H1 (cell line): Measurements from ENCODE around the gene GFRAL. TPM values are rescaled to one million over a fixed set of nuclear protein-coding genes. Genes with fewer than 3 reads are reported as not detected.
"Not testable (repeated sequence)": the region's sequence is repeated elsewhere in the genome, so short reads cannot be mapped to it uniquely, and the experiment has no call there.

ENCODE experiments used
- CTCF ChIA-PET: fragments of 300-600 bp; sonication (Branson Sonifier 250); formaldehyde crosslinking; loops from one replicate; lab custom pipeline; 2021; ENCODE audit not compliant: partially characterized antibody; lab: Charles Lee
- POLR2A ChIA-PET: fragments of 300-600 bp; sonication (Branson Sonifier 250); formaldehyde crosslinking; loops from one replicate; lab custom pipeline; 2021; ENCODE audit warnings: inconsistent platforms; ENCODE audit not compliant: partially characterized antibody; lab: Charles Lee
- DNase-seq, 2 experiments: peaks; one replicate each; pipeline versions ENCODE4 v3.0.0 to v3.0.0-alpha.2; 2010 to 2022; ENCODE audit warnings: low spot score in 2 of 2, low read depth in 1 of 2, mixed read lengths in 1 of 2
- FAIRE-seq: peaks from 2 replicates; lab custom pipeline; 2011; peaks lifted over from hg19 to GRCh38; lab: Jason Lieb, UNC
- H2AFZ ChIP-seq: 2 replicates; pipeline ENCODE4 v1.8.1; 2012; ENCODE audit warnings: low read length, inconsistent platforms
- H2AK5ac ChIP-seq: 2 replicates; pipeline ENCODE4 v1.6.1; 2013; ENCODE audit warnings: low read depth, low read length
- H2BK120ac ChIP-seq: replicated peaks from 2 replicates; pipeline ENCODE3; 2013; ENCODE audit warnings: low read depth, low read length, inconsistent platforms
- H2BK12ac ChIP-seq: 2 replicates; pipeline ENCODE4 v1.6.1; 2013; ENCODE audit warnings: low read depth, low read length
- H2BK15ac ChIP-seq: 2 replicates; pipeline ENCODE4 v1.6.1; 2013; ENCODE audit warnings: low read length
- H2BK20ac ChIP-seq: 2 replicates; pipeline ENCODE4 v1.6.1; 2013; ENCODE audit warnings: low read length
- H2BK5ac ChIP-seq: 2 replicates; pipeline ENCODE4 v1.6.1; 2013; ENCODE audit warnings: low read depth, low read length
- H3K14ac ChIP-seq: 2 replicates; pipeline ENCODE4 v1.6.1; 2013; ENCODE audit warnings: inconsistent platforms; ENCODE audit not compliant: insufficient read length
- H3K18ac ChIP-seq: 2 replicates; pipeline ENCODE4 v1.6.1; 2013; ENCODE audit warnings: low read length; ENCODE audit errors: extremely low read depth
- H3K23ac ChIP-seq: 2 replicates; pipeline ENCODE4 v1.6.1; 2013; ENCODE audit warnings: inconsistent platforms; ENCODE audit not compliant: insufficient read length
- H3K23me2 ChIP-seq: 2 replicates; pipeline ENCODE4 v1.6.1; 2013; ENCODE audit warnings: low read depth, low read length
- H3K27ac ChIP-seq: 2 replicates; pipeline ENCODE4 v1.6.1; 2011; ENCODE audit warnings: low read depth, low read length, inconsistent platforms
- H3K27me3 ChIP-seq, 4 experiments: replicated peaks in 1 of 4; 1 replicate in 1 of 4; 2 replicates in 3 of 4; pipeline versions ENCODE4 v1.6.1 to v1.8.1; 2011 to 2013; ENCODE audit warnings: low read length in 3 of 4, mild to moderate bottlenecking in 3 of 4, inconsistent platforms in 2 of 4, mixed read lengths in 2 of 4, moderate library complexity in 1 of 4; ENCODE audit not compliant: control insufficient read depth in 3 of 4, insufficient read depth in 3 of 4; ENCODE audit errors: extremely low read depth in 1 of 4
- H3K36me3 ChIP-seq, 4 experiments: 2 replicates each; pipeline versions ENCODE4 v1.6.1 to v1.8.1; 2011 to 2013; ENCODE audit warnings: mild to moderate bottlenecking in 4 of 4, low read length in 3 of 4, moderate library complexity in 2 of 4, control low read depth in 1 of 4, inconsistent platforms in 1 of 4; ENCODE audit not compliant: insufficient read depth in 4 of 4, control insufficient read depth in 2 of 4
- H3K4ac ChIP-seq: replicated peaks from 2 replicates; pipeline ENCODE3; 2013; ENCODE audit warnings: low read length, low read depth, mixed read lengths, inconsistent platforms; ENCODE audit not compliant: insufficient read length
- H3K4me1 ChIP-seq, 4 experiments: replicated peaks in 1 of 4; 1 replicate in 1 of 4; 2 replicates in 3 of 4; pipeline versions ENCODE4 v1.6.1 to v1.8.1; 2011 to 2013; ENCODE audit warnings: low read length in 3 of 4, inconsistent platforms in 2 of 4, mixed read lengths in 1 of 4; ENCODE audit not compliant: insufficient read depth in 4 of 4, control insufficient read depth in 3 of 4
- H3K4me2 ChIP-seq, 2 experiments: 2 replicates each; pipeline versions ENCODE4 v1.6.1 to v1.8.1; 2011 to 2013; ENCODE audit warnings: low read depth in 2 of 2, low read length in 2 of 2, control low read depth in 1 of 2, inconsistent platforms in 1 of 2, mild to moderate bottlenecking in 1 of 2; ENCODE audit not compliant: insufficient read depth in 1 of 2
- H3K4me3 ChIP-seq, 4 experiments: fragments of 200-600, 300-600 bp in 1 of 4; sonication (generic), shearing (Covaris generic), sonication (Bioruptor Twin) in 1 of 4; 2 replicates each; pipeline versions ENCODE4 v1.5.1 to v1.8.1; 2011 to 2016; ENCODE audit warnings: low read length in 4 of 4, low read depth in 3 of 4, control low read depth in 2 of 4, inconsistent platforms in 2 of 4, mild to moderate bottlenecking in 2 of 4, mixed read lengths in 1 of 4, moderate library complexity in 1 of 4; ENCODE audit not compliant: insufficient read depth in 2 of 4; ENCODE audit errors: extremely low read depth in 1 of 4
- H3K56ac ChIP-seq: replicated peaks from 2 replicates; pipeline ENCODE3; 2013; ENCODE audit warnings: low read depth, mild to moderate bottlenecking, mixed read lengths, low read length, inconsistent platforms; ENCODE audit not compliant: insufficient read length
- H3K79me1 ChIP-seq: 2 replicates; pipeline ENCODE4 v1.6.1; 2013; ENCODE audit warnings: low read depth, low read length, control low read depth
- H3K79me2 ChIP-seq, 2 experiments: 2 replicates each; pipeline versions ENCODE4 v1.6.1 to v1.8.1; 2012 to 2013; ENCODE audit warnings: low read length in 2 of 2, mild to moderate bottlenecking in 2 of 2, inconsistent platforms in 1 of 2; ENCODE audit not compliant: insufficient read depth in 2 of 2, control insufficient read depth in 1 of 2
- H3K9ac ChIP-seq, 4 experiments: replicated peaks in 1 of 4; 1 replicate in 1 of 4; 2 replicates in 3 of 4; pipeline versions ENCODE4 v1.6.1 to v1.8.1; 2011 to 2013; ENCODE audit warnings: low read depth in 3 of 4, low read length in 3 of 4, control low read depth in 2 of 4, mild to moderate bottlenecking in 2 of 4, moderate library complexity in 2 of 4, inconsistent platforms in 1 of 4; ENCODE audit errors: extremely low read depth in 1 of 4
- H3K9me3 ChIP-seq, 2 experiments: 2 replicates each; pipeline versions ENCODE4 v1.6.1 to v1.8.1; 2012 to 2013; ENCODE audit warnings: mild to moderate bottlenecking in 2 of 2, moderate library complexity in 2 of 2, control low read depth in 1 of 2, inconsistent platforms in 1 of 2, low read depth in 1 of 2, low read length in 1 of 2, mixed read lengths in 1 of 2; ENCODE audit not compliant: insufficient read depth in 2 of 2
- H4K20me1 ChIP-seq, 2 experiments: replicated peaks in 1 of 2; 2 replicates each; pipeline versions ENCODE3 to v1.8.1; 2011 to 2013; ENCODE audit warnings: inconsistent platforms in 2 of 2, low read length in 2 of 2, mild to moderate bottlenecking in 1 of 2; ENCODE audit not compliant: insufficient read depth in 2 of 2, control insufficient read depth in 1 of 2
- H4K5ac ChIP-seq: 2 replicates; pipeline ENCODE4 v1.6.1; 2013; ENCODE audit warnings: low read length, low read depth, mixed read lengths, inconsistent platforms; ENCODE audit not compliant: insufficient read length
- H4K8ac ChIP-seq: 2 replicates; pipeline ENCODE4 v1.8.0; 2013; ENCODE audit warnings: mild to moderate bottlenecking, moderate library complexity, low read length, inconsistent platforms; ENCODE audit not compliant: insufficient read depth; ENCODE audit errors: extremely low read depth
- H4K91ac ChIP-seq: replicated peaks from 2 replicates; pipeline ENCODE3; 2013; ENCODE audit warnings: low read length, mixed read lengths, inconsistent platforms; ENCODE audit not compliant: insufficient read length
- ZNF274 ChIP-seq: IDR thresholded peaks from 2 replicates; pipeline ENCODE4 v1.7.0; 2012; ENCODE audit warnings: low read length, borderline replicate concordance; ENCODE audit errors: extremely low read depth
- WGBS, 2 experiments: shearing (Covaris generic) in 1 of 2; methylation state at CpG; one replicate each; pipeline versions ENCODE4 v1.1.6 to v1.1.7; 2013 to 2015; ENCODE audit warnings: low lambda C conversion rate in 2 of 2, mixed read lengths in 2 of 2, inconsistent platforms in 1 of 2, low coverage in 1 of 2, missing lambda C conversion rate in 1 of 2; ENCODE audit not compliant: insufficient replicate concordance in 2 of 2, insufficient coverage in 1 of 2, insufficient read length in 1 of 2; ENCODE audit errors: extremely low coverage in 1 of 2, missing lambda C conversion rate in 1 of 2; 5-methylcytosine and 5-hydroxymethylcytosine counted together
- polyA plus RNA-seq, 7 experiments: library from polyadenylated mRNA; depleted of rRNA in 3 of 7; stranded (reverse) in 5 of 7; unstranded in 2 of 7; fragments of >200 nt in 5 of 7; fragments of 200-250 nt in 2 of 7; gene quantifications; 1 replicate in 5 of 7; 2 replicates in 1 of 7; 4 replicates in 1 of 7; pipeline versions ENCODE4 v1.2.1 to v1.2.3, GENCODE V29; 2011 to 2013; ENCODE audit warnings: missing spikeins in 2 of 7, mixed read lengths in 2 of 7
- total RNA-seq: library from RNA; stranded (reverse); fragmentation: NEBNext Ultra II Directional; extraction: Animal tissue kit (Norgen Biotek cat#: 25700); gene quantifications from 2 replicates; pipeline ENCODE4 v1.2.1, GENCODE V29; 2021

GFRAL gene
- total and polyA plus RNA-seq, 2 of the 8 experiments (the other 6 are each of a cell fraction or from before 2014, with no cell fraction given): not detected

GRCh38 chr6:55293116-55293515 is 34.2 kb upstream of the GFRAL start (continued):
- TF ChIP-seq ZNF274: no peak
- TF ChIP-seq, all 59 proteins: peak for 2

GRCh38 chr6:55297214-55297613 is 30.1 kb upstream of the GFRAL start:
- H3K4me3 ChIP-seq, H3K4ac ChIP-seq, H3K4me1 ChIP-seq, H3K18ac ChIP-seq, H3K14ac ChIP-seq, H3K23ac ChIP-seq, FAIRE-seq, DNase-seq, H3K27me3 ChIP-seq, H2AFZ ChIP-seq, H3K27ac ChIP-seq, H3K9me3 ChIP-seq, H2BK15ac ChIP-seq, H2BK20ac ChIP-seq, H2BK12ac ChIP-seq, H3K79me2 ChIP-seq, H4K5ac ChIP-seq, H3K4me2 ChIP-seq, H3K56ac ChIP-seq, H3K23me2 ChIP-seq, H4K8ac ChIP-seq, H2BK120ac ChIP-seq, H4K91ac ChIP-seq, H2AK5ac ChIP-seq, H3K79me1 ChIP-seq, H3K9ac ChIP-seq, H3K36me3 ChIP-seq, H4K20me1 ChIP-seq, H2BK5ac ChIP-seq, POLR2A ChIA-PET: not testable (repeated sequence)
- CTCF ChIA-PET: interaction anchor here (0.8 kb wide), 1 partner anchor 343 kb away, joined by 3 read pairs; no protein-coding TSS in a partner anchor
- 94% methylated on average over 3 of the region's 3 CpGs; no CpG with 5 or more reads in 1 of the 2 experiments for WGBS, 2 experiments
